T-cell (primary cell): ENCODE results near the gene TFEB. TPM values are rescaled to one million over a fixed set of nuclear protein-coding genes. Genes with fewer than 3 reads are reported as not detected.
A peak's percentile ranks its signal among the peaks of the same experiment; 100 is the strongest.

Experiments
- ATAC-seq, 4 experiments: fragments of 200-7000 bp in 3 of 4; fragments of 150-1000 bp in 1 of 4; cut with Tn5 transposase; replicated peaks in 1 of 4; 1 replicate in 3 of 4; 2 replicates in 1 of 4; pipeline ENCODE4 v1.10.0; 2021; ENCODE audit warnings: moderate library complexity in 3 of 4, mild to moderate bottlenecking in 2 of 4, moderate number of reproducible peaks in 1 of 4
- CTCF ChIA-PET, 2 donors: fragments of 300-600 bp; sonication (Branson Sonifier 250); formaldehyde crosslinking; loops; one replicate each; lab custom pipeline; 2022; ENCODE audit warnings: antibody characterized with exemption in 2 of 2; lab: Charles Lee
- POLR2A ChIA-PET, 2 donors: fragments of 300-600 bp; sonication (Branson Sonifier 250); formaldehyde crosslinking; loops; one replicate each; lab custom pipeline; 2022; ENCODE audit warnings: antibody characterized with exemption in 2 of 2; lab: Charles Lee
- DNase-seq, 35 experiments: peaks; one replicate each; pipeline versions ENCODE4 v3.0.0 to v3.0.0-alpha.2; 2013 to 2023
- H3K27ac ChIP-seq: one replicate; pipeline ENCODE4 v1.5.1; 2013; ENCODE audit warnings: low read length
- H3K27me3 ChIP-seq, 2 experiments: replicated peaks in 1 of 2; 1 replicate in 1 of 2; 2 replicates in 1 of 2; pipeline versions ENCODE4 v1.6.1 to v1.7.0; 2013; ENCODE audit warnings: low read length in 1 of 2, mixed read lengths in 1 of 2; ENCODE audit not compliant: control insufficient read depth in 2 of 2, insufficient read depth in 2 of 2; ENCODE audit errors: extremely low read depth in 1 of 2
- H3K36me3 ChIP-seq, 2 donors: 1 replicate in 1 of 2; 2 replicates in 1 of 2; pipeline versions ENCODE4 v1.6.1 to v1.7.0; 2013; ENCODE audit warnings: low read length in 1 of 2; ENCODE audit not compliant: control insufficient read depth in 2 of 2, insufficient read depth in 1 of 2; ENCODE audit errors: extremely low read depth in 1 of 2
- H3K4me1 ChIP-seq, 2 experiments: 1 replicate in 1 of 2; 2 replicates in 1 of 2; pipeline versions ENCODE4 v1.6.1 to v1.7.0; 2013; ENCODE audit warnings: low read length in 2 of 2, mixed read lengths in 1 of 2; ENCODE audit not compliant: insufficient read depth in 2 of 2, control insufficient read depth in 1 of 2; ENCODE audit errors: extremely low read depth in 1 of 2
- H3K4me3 ChIP-seq, 2 donors: 1 replicate in 1 of 2; 2 replicates in 1 of 2; pipeline versions ENCODE4 v1.5.1 to v1.7.0; 2013; ENCODE audit warnings: mild to moderate bottlenecking in 2 of 2, low read length in 1 of 2, moderate library complexity in 1 of 2; ENCODE audit not compliant: control insufficient read depth in 1 of 2; ENCODE audit errors: extremely low read depth in 1 of 2
- H3K9me3 ChIP-seq: 2 replicates; pipeline ENCODE4 v1.7.0; 2013
- H3K27ac Mint-ChIP-seq, 2 donors: one replicate each; pipeline ENCODE4 v1.8.0; 2020 to 2021; ENCODE audit warnings: mild to moderate bottlenecking in 2 of 2, mixed read lengths in 2 of 2
- H3K27me3 Mint-ChIP-seq, 2 donors: one replicate each; pipeline ENCODE4 v1.8.0; 2021 to 2022; ENCODE audit warnings: mixed read lengths in 2 of 2
- H3K36me3 Mint-ChIP-seq: one replicate; pipeline ENCODE4 v1.8.0; 2021; ENCODE audit warnings: mixed read lengths
- H3K4me1 Mint-ChIP-seq, 3 donors: one replicate each; pipeline ENCODE4 v1.8.0; 2020 to 2022; ENCODE audit warnings: mixed read lengths in 3 of 3, mild to moderate bottlenecking in 1 of 3
- H3K4me3 Mint-ChIP-seq, 3 donors: one replicate each; pipeline ENCODE4 v1.8.0; 2020 to 2022; ENCODE audit warnings: mild to moderate bottlenecking in 3 of 3, mixed read lengths in 3 of 3, moderate library complexity in 3 of 3
- H3K9me3 Mint-ChIP-seq, 3 donors: one replicate each; pipeline ENCODE4 v1.8.0; 2020 to 2022; ENCODE audit warnings: mixed read lengths in 3 of 3
- WGBS: methylation state at CpG from one replicate; pipeline ENCODE4 v1.1.5; 2013; ENCODE audit warnings: missing lambda C conversion rate; ENCODE audit not compliant: insufficient coverage; 5-methylcytosine and 5-hydroxymethylcytosine counted together
- total RNA-seq, 35 experiments: library from RNA in 6 of 35; stranded (reverse) in 6 of 35; fragments of 120-200 nt in 1 of 35; gene quantifications; one replicate each; pipeline versions ENCODE4 v1.2.1 to v1.2.4 and lab custom pipeline; 2013 to 2026

The TFEB gene
- total RNA-seq, 5 donors from 2014 or later (not counting 1 experiment from before 2014, with no cell fraction given) = 18.9 to 28.1 (median 19.5) TPM

DNA sequence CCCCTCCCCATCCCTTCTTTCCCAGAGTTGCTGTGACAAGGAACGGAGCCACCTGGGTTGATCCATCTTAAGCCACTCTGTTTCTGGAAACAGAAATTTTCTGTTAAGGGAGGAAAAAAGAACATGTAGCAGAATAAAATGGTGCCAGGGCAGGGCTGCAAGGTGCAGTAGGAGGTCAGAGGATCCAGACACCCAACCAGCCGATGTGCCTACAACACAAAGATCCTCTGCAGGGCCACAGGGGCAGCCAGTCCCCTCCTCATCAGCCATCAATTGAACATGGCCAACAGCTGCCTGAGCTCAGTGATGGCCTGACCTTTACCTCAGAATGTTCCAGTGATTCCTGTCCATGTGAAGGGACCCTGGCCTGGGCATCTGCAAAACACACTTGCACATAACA, 85.3 kb downstream of the TFEB start:
- H3K36me3 Mint-ChIP-seq = no peaks in the 10 kb centered on the region
- H3K27me3 ChIP-seq = peaks cover 0 to 46% of the 10 kb centered on the region in 2 experiments
- H3K27ac ChIP-seq = no peak overlapping the region
- no peak for DNase-seq
- 63% methylated on average over 1 of the region's 2 CpGs for WGBS
- ChIA-PET CTCF (no interaction called here), POLR2A (no interaction called here)
- no peaks in the 10 kb centered on the region for H3K9me3 Mint-ChIP-seq
- no peak overlapping the region for H3K4me3 Mint-ChIP-seq
- H3K4me1 ChIP-seq = no peaks in the 10 kb centered on the region
- ATAC-seq = no peak
- no peaks in the 10 kb centered on the region for H3K9me3 ChIP-seq
- no peaks in the 10 kb centered on the region for H3K4me1 Mint-ChIP-seq
- peaks cover 7 to 24% of the 10 kb centered on the region in 2 donors for H3K27me3 Mint-ChIP-seq
- no peak overlapping the region for H3K4me3 ChIP-seq
- no peak overlapping the region for H3K27ac Mint-ChIP-seq
- H3K36me3 ChIP-seq = no peaks in the 10 kb centered on the region

DNA sequence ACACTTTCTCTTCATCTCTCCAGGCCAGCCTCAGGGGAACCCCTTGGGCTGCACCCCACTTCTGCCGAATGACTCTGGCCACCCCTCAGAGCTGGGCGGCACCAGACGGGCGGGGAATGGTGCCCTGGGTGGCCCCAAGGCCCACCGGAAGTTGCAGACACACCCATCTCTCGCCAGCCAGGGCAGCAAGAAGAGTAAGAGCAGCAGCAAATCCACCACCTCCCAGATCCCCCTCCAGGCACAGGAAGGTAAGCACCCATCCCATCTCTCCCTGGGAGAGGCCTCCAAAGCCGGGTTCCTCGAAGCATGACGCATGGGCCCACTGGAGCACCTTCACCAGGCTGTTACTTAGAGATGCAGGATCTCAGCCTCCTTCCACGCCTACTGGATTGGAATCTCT, 85.8 kb downstream of the TFEB start:
- CTCF ChIA-PET = no interaction called here
- no peaks in the 10 kb centered on the region for H3K36me3 ChIP-seq
- POLR2A ChIA-PET = no interaction called here
- H3K4me3 ChIP-seq = no peak overlapping the region
- H3K4me3 Mint-ChIP-seq = no peak overlapping the region
- no peaks in the 10 kb centered on the region for H3K36me3 Mint-ChIP-seq
- H3K27me3 ChIP-seq = peaks cover 0 to 45% of the 10 kb centered on the region in 2 experiments
- H3K4me1 Mint-ChIP-seq = no peaks in the 10 kb centered on the region
- no peak overlapping the region for H3K27ac ChIP-seq
- H3K4me1 ChIP-seq = no peaks in the 10 kb centered on the region
- no peaks in the 10 kb centered on the region for H3K9me3 Mint-ChIP-seq
- no peak for ATAC-seq
- DNase-seq = no peak
- H3K27me3 Mint-ChIP-seq = peaks cover 7 to 23% of the 10 kb centered on the region in 2 donors
- H3K9me3 ChIP-seq = no peaks in the 10 kb centered on the region
- 80% methylated on average over 6 of the region's 10 CpGs for WGBS
- no peak overlapping the region for H3K27ac Mint-ChIP-seq

DNA sequence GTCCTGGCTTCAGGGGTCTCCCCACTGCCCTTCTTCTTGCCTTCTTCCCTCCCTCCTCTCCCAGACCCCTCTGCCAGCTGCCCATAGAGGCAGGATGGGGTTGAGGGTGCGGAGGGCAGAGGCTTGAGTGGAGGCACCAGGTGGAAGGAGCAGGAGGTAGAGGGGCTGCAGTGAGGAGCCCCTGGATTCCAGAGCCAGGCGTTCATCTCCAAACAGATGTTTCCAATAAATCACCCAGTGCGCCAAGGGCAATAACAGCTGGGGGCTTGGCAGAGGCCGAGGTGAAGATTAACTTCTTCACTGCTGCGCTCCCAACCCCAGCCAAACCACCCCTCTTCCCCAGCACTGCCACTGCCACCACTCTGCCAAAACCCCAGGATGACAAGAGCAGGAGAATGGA, 86.5 kb downstream of the TFEB start:
- H3K27ac ChIP-seq = no peak overlapping the region
- POLR2A ChIA-PET = no interaction called here
- Mint-ChIP-seq H3K9me3 (no peaks in the 10 kb centered on the region), H3K4me3 (no peak overlapping the region), H3K27ac (no peak overlapping the region), H3K36me3 (no peaks in the 10 kb centered on the region), H3K27me3 (peaks cover 7 to 23% of the 10 kb centered on the region in 2 donors), H3K4me1 (no peaks in the 10 kb centered on the region)
- DNase-seq (no peak), ATAC-seq (no peak)
- CTCF ChIA-PET = no interaction called here
- no peaks in the 10 kb centered on the region for H3K9me3 ChIP-seq
- H3K36me3 ChIP-seq = no peaks in the 10 kb centered on the region
- H3K4me3 ChIP-seq = no peak overlapping the region
- no peaks in the 10 kb centered on the region for H3K4me1 ChIP-seq
- 88% methylated on average over 1 of the region's 5 CpGs for WGBS
- peaks cover 0 to 49% of the 10 kb centered on the region in 2 experiments for H3K27me3 ChIP-seq

DNA sequence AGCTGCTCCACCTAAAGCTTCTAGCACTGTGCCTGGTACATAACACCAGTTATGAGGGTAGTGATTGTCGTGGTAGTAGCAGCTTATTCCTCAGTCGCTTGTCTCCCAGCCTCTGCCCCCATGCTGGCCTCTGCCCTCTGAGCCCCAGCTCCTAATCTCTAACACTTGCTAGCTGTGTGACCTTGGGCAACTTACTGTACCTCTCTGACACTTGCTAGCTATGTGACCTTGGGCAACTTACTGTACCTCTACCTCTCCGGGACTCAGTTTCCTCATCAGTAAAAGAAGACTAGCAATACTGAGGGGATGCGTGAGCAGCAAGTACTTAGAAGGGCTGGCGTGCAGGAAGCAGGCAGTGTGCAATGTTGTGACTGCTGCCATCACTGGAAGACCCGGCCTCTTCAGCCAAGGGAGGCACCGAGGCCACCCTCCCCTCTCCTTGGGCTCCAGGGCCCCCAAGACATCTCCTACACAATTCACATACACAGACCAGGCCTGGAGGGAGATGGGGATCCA, 87.3 kb downstream of the TFEB start:
- H3K27me3 ChIP-seq = peaks cover 0 to 45% of the 10 kb centered on the region in 2 experiments
- no peaks in the 10 kb centered on the region for H3K9me3 ChIP-seq
- Mint-ChIP-seq H3K4me3 (no peak overlapping the region), H3K27ac (peak overlapping the region in 1 of 2 donors; percentile 58), H3K9me3 (no peaks in the 10 kb centered on the region), H3K27me3 (peaks cover 7 to 20% of the 10 kb centered on the region in 2 donors), H3K36me3 (no peaks in the 10 kb centered on the region), H3K4me1 (no peaks in the 10 kb centered on the region)
- no peak overlapping the region for H3K27ac ChIP-seq
- H3K36me3 ChIP-seq = no peaks in the 10 kb centered on the region
- CTCF ChIA-PET = interaction anchor here in 1 of 2 donors (0.6 kb wide), 1 partner anchor 29 kb away, joined by 3 read pairs; no protein-coding TSS in a partner anchor
- H3K4me3 ChIP-seq = no peak overlapping the region
- DNase-seq (no peak), ATAC-seq (no peak)
- POLR2A ChIA-PET = no interaction called here
- H3K4me1 ChIP-seq = no peaks in the 10 kb centered on the region
- WGBS = 80% methylated on average over 2 of the region's 7 CpGs

DNA sequence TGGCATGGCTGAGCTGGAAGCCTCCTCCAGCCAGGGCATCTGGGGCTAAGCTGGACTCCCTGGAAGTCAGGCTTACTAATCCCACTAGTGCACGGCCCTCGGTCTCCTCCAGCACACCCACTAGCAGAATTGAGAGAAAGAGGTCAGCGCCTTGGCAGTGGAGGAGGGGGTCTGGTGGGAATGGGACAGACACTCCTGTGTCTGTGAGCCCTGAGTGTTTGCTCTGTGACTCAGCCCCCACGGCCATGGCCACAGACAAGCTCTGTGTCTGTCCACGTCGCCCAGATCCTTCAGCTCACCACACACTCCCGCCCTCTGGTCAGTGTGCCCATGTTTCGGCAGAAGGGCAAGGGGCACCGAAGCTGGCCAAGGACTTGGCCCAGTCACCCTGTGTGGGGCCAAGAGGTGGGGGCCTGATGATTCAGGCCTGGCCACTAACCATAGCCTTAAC, 88.3 kb downstream of the TFEB start:
- Mint-ChIP-seq H3K9me3 (no peaks in the 10 kb centered on the region), H3K27me3 (peaks cover 12 to 26% of the 10 kb centered on the region in 2 donors), H3K4me3 (no peak overlapping the region), H3K4me1 (no peaks in the 10 kb centered on the region), H3K36me3 (no peaks in the 10 kb centered on the region), H3K27ac (no peak overlapping the region)
- Histone ChIP-seq H3K36me3 (no peaks in the 10 kb centered on the region), H3K4me1 (no peaks in the 10 kb centered on the region), H3K4me3 (no peak overlapping the region), H3K27ac (no peak overlapping the region), H3K27me3 (peaks cover 0 to 50% of the 10 kb centered on the region in 2 experiments), H3K9me3 (no peaks in the 10 kb centered on the region)
- CTCF ChIA-PET = no interaction called here
- DNase-seq (no peak), ATAC-seq (no peak)
- whole genome bisulfite sequencing = no CpG with 5 or more reads among the region's 9 CpGs
- POLR2A ChIA-PET = no interaction called here

DNA sequence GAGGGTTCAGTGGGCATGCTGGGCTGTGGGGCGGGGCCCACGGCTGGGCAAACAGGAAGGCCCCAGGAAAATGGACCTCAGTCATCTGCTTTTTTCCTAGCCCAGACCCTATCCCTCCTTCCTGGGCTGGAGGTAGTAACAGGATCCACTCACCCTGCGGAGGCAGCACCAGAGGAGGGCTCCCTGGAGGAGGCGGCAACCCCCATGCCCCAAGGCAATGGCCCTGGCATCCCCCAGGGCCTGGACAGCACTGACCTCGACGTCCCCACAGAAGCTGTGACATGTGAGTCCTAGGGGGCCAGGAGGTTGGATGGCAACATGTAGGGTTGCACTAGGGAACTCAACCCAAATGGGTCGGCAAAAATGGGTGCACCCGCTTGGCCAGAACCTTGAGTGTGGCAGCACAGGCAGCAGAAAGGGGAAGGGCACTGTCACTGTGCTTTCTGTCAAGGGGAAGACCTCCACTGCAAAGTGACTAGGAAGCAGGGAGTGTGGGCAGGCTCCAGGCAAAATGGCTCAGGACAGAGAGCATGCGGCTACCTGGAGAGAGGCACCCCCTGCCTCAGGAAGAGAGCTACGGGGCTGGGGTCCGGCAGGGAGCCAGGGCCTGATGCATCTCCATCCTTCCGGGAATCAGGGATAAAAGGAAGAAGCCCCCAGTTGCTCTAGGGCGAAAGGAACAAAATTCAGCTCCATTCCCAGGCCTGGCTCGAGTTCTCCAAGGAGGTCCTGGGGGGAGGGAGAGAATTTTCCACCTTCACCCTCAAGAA, 89.2 kb downstream of the TFEB start:
- CTCF ChIA-PET = no interaction called here
- H3K4me1 Mint-ChIP-seq = no peaks in the 10 kb centered on the region
- peaks cover 14 to 30% of the 10 kb centered on the region in 2 donors for H3K27me3 Mint-ChIP-seq
- no peak overlapping the region for H3K27ac Mint-ChIP-seq
- Histone ChIP-seq H3K36me3 (no peaks in the 10 kb centered on the region), H3K4me1 (no peaks in the 10 kb centered on the region), H3K4me3 (no peak overlapping the region), H3K27me3 (peaks cover 0 to 51% of the 10 kb centered on the region in 2 experiments), H3K27ac (no peak overlapping the region), H3K9me3 (no peaks in the 10 kb centered on the region)
- H3K36me3 Mint-ChIP-seq = no peaks in the 10 kb centered on the region
- WGBS = 87% methylated on average over 7 of the region's 14 CpGs
- H3K9me3 Mint-ChIP-seq = no peaks in the 10 kb centered on the region
- no peak overlapping the region for H3K4me3 Mint-ChIP-seq
- no peak for DNase-seq
- no peak for ATAC-seq
- POLR2A ChIA-PET = no interaction called here
